Renal pelvis (tissue), 4 donors: ENCODE data around the gene OR7C2. TPM values are rescaled to one million over a fixed set of nuclear protein-coding genes. Genes with fewer than 3 reads are reported as not detected.

Experiments used
- DNase-seq: peaks from one replicate; pipeline ENCODE4 v3.0.0-alpha.2; 2013
- polyA plus RNA-seq, 3 donors: library from polyadenylated mRNA; unstranded; fragments of 120-200 nt; gene quantifications; one replicate each; pipeline ENCODE4 v1.2.1, GENCODE V29; 2013; ENCODE audit not compliant: insufficient read length in 3 of 3

The OR7C2 gene
- polyA plus RNA-seq, 3 donors = not detected

DNA sequence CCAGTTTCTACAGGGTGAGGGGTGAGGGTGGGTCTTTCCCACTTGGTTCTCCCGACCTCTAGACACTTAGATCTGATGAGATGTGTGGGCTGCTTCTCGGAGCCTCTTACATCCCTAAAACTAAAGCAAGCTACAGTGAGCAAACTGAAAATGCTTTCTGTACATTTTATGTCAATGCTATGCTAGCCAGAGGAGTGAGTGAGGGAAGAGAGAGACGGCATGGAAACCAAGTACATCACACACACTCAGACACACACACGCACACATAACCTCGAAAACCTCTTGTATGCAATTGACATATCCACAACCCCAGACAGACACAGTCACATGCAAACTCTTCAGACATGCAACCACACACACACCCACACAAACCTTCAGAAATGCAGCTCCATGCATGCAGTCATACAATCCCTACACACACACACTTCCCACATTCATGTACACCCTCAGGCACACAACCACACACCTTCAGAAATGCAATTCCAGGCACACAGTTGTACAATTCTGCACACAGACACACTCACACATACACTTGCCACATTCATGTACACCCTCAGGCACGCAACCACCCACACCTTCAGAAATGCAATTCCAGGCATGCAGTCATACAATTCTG lies 37.0 kb downstream of the OR7C2 start:
- DNase-seq = no peak

DNA sequence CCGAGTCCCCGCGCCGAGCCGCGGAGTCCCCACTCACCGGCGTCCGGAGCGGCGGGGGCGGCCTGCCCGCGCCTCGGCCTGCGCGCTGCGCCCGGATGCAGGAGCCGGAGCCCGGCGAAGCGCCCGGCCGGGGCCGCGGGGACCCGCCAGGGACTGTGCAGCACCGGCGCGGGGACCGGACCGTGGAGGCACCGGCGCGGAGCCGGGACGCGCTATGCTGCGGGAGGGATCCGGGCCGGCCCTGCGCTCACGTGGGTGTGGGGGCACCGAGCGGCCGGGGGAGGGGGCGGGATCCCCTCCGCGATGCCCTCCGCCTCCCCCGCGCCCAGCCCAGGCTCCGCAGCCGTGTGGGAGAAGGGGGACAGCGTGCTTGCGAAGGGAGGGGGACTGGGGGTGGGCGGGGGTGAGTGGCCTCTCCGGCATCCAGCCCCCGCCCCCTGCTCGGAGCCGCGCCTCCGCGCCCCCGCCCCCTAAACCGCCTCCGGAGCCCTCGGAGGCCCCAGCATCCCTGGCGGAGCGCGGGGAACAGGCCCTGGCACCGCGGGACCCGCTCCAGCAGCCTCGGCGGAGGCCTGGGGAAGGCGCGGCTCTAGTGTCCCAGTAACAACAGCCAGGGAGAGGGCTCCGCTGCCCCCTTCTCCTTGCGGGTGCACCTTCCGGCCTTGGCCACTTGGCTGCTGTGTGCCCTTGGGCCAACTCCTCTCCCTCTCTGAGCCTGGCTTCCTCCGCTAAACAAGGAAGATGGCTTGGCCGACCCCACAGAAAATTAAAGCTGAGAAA lies 38.4 kb downstream of the OR7C2 start, which contains the start of gene SLC1A6:
TSS of gene SLC1A6 (minus strand) at position 389 of the 780 bp plus-strand sequence. CDS start 6,954 bp downstream, outside the sequence.
- DNase-seq = no peak

DNA sequence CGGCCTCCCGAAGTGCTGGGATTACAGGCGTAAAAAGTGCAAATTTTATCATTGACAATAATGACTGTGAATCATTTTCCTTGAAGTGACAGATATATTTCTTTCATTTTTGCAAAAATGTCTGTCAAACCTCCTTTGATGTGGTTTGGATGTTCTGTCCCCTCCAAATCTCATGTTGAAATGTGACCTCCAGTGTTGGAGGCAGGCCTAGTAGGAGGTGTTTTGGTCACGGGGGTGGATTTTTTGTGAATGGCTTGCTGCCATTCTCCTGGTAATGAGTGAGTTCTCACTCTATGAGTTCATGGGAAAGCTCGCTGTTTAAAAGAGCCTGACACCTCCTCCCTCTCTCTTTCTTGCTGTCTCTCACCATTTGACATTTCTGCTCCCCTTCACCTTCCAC lies 43.8 kb downstream of the OR7C2 start:
- no peak for DNase-seq

Other genes with a start within 250 kb of the OR7C2 start
- under 1 TPM; 0.30 to 0.48 (median 0.48) TPM for gene ADGRE2, start 162.9 kb upstream of the OR7C2 start, polyA plus RNA-seq
- gene OR7A5, start 106.3 kb upstream of the OR7C2 start, polyA plus RNA-seq = not detected
- under 1 TPM; 0.06 to 0.12 (median 0.11) TPM for gene OR7C1, start 106.3 kb upstream of the OR7C2 start, polyA plus RNA-seq
- not detected for gene OR7A10, start 92.6 kb upstream of the OR7C2 start, polyA plus RNA-seq
- under 1 TPM in 2 of 3 donors, not detected in 1; 0.09 TPM for gene OR7A17, start 55.4 kb upstream of the OR7C2 start, polyA plus RNA-seq
- gene SLC1A6, start 38.4 kb downstream of the OR7C2 start, polyA plus RNA-seq = under 1 TPM; 0.39 to 0.50 (median 0.49) TPM
- gene CASP14, start 108.0 kb downstream of the OR7C2 start, polyA plus RNA-seq = under 1 TPM in 1 of 3 donors, not detected in 2; 0.07 TPM
- under 1 TPM; 0.03 to 0.09 (median 0.07) TPM for gene OR1I1, start 140.7 kb downstream of the OR7C2 start, polyA plus RNA-seq
- 10 to 100 TPM; 15.9 to 25.9 (median 25.3) TPM for gene SYDE1, start 165.9 kb downstream of the OR7C2 start, polyA plus RNA-seq